IPS DF 4.7 (cell line): ENCODE measurements around the gene FUT7.

ENCODE experiments used
- DNase-seq: peaks from one replicate; pipeline ENCODE4 v3.0.0-alpha.2; 2013; ENCODE audit warnings: low spot score; ENCODE audit errors: extremely low read depth

The FUT7 gene

GRCh38 chr9:136983656-136984314, 48.1 kb downstream of the FUT7 start:
- no peak for DNase-seq

GRCh38 chr9:136983167-136983566, 48.7 kb downstream of the FUT7 start:
- no peak for DNase-seq

- DNase-seq = no peak
These were observed 49.4 kb downstream of the FUT7 start, which contains the start of gene LCNL1 for GRCh38 chr9:136982232-136983051. Gene LCNL1, plus strand, starts transcription at chr9:136982993. Its CDS starts 594 bp downstream, at chr9:136983587.

GRCh38 chr9:136981588-136982231, 50.2 kb downstream of the FUT7 start:
- DNase-seq = no peak

- no peak for DNase-seq
These were observed 51.0 kb downstream of the FUT7 start for GRCh38 chr9:136980669-136981478.
